HepG2 (cell line): ENCODE measurements around the gene YIPF3. TPM values are rescaled to one million over a fixed set of nuclear protein-coding genes. Genes with fewer than 3 reads are reported as not detected.

ENCODE experiments used
- ATAC-seq: fragments of 200-7000 bp; cut with Tn5 transposase; 3 replicates; pipeline ENCODE4 v1.9.1; 2020; ENCODE audit warnings: mild to moderate bottlenecking, moderate library complexity
- BruUV-seq: library from RNA; stranded (reverse); fragments of 400-500 nt; replicated peaks from 2 replicates; lab custom pipeline; 2021; lab: Mats Ljungman, UMichigan
- CTCF ChIA-PET: fragments of 300-600 bp; formaldehyde crosslinking; extraction: SDS; loops from one replicate; lab custom pipeline; 2021; ENCODE audit warnings: low total read pairs, inconsistent platforms, low intra/inter-chr PET ratio; lab: Yijun Ruan, JAX
- POLR2A ChIA-PET: fragments of 350-600 bp; sonication (Branson Sonifier 250); formaldehyde crosslinking; loops from one replicate; lab custom pipeline; 2020; ENCODE audit warnings: antibody characterized with exemption, inconsistent platforms; lab: Yijun Ruan, JAX
- DNase-seq: peaks from one replicate; pipeline ENCODE4 v3.0.0-alpha.2; 2015; ENCODE audit warnings: low spot score
- FAIRE-seq: peaks from 3 replicates; lab custom pipeline; 2011; peaks lifted over from hg19 to GRCh38; lab: Jason Lieb, UNC
- H2AFZ ChIP-seq: one replicate; pipeline ENCODE4 v1.6.1; 2011; ENCODE audit warnings: low read length, inconsistent platforms
- H3K27ac ChIP-seq: fragments of 300-600 bp; 3 replicates; pipeline ENCODE4 v1.8.0; 2011; ENCODE audit warnings: mixed run types, mild to moderate bottlenecking, mixed read lengths, low read length, inconsistent platforms; ENCODE audit not compliant: insufficient read depth; ENCODE audit errors: extremely low read length
- H3K27me3 ChIP-seq, 2 experiments: fragments of 200-600 bp in 1 of 2; 2 replicates in 1 of 2; 3 replicates in 1 of 2; pipeline versions ENCODE4 v1.6.0 to v1.8.0; 2011; ENCODE audit warnings: low read length in 2 of 2, mild to moderate bottlenecking in 2 of 2, moderate library complexity in 2 of 2, inconsistent platforms in 1 of 2; ENCODE audit not compliant: insufficient read depth in 2 of 2, control insufficient read depth in 1 of 2
- H3K36me3 ChIP-seq, 2 experiments: fragments of 200-600 bp in 1 of 2; replicated peaks in 1 of 2; 2 replicates in 1 of 2; 3 replicates in 1 of 2; pipeline versions ENCODE4 v1.5.1 to v1.8.0; 2011; ENCODE audit warnings: low read length in 2 of 2, inconsistent platforms in 1 of 2; ENCODE audit not compliant: insufficient read depth in 2 of 2, control insufficient read depth in 1 of 2
- H3K4me1 ChIP-seq: 2 replicates; pipeline ENCODE4 v1.5.1; 2012; ENCODE audit warnings: low read length, inconsistent platforms; ENCODE audit not compliant: insufficient read depth
- H3K4me2 ChIP-seq: 2 replicates; pipeline ENCODE4 v1.6.0; 2011; ENCODE audit warnings: low read depth, low read length, inconsistent platforms
- H3K4me3 ChIP-seq, 3 experiments: fragments of 200-600 bp in 1 of 3; sonication (generic), shearing (Covaris generic) in 1 of 3; replicated peaks in 1 of 3; 2 replicates each; pipeline ENCODE4 v1.5.1; 2011 to 2016; ENCODE audit warnings: low read length in 3 of 3, inconsistent platforms in 2 of 3, low read depth in 2 of 3, mild to moderate bottlenecking in 2 of 3, control low read depth in 1 of 3, mixed read lengths in 1 of 3; ENCODE audit not compliant: insufficient read depth in 1 of 3
- H3K79me2 ChIP-seq: one replicate; pipeline ENCODE4 v1.6.1; 2011; ENCODE audit warnings: low read length, inconsistent platforms; ENCODE audit not compliant: insufficient read depth
- H3K9ac ChIP-seq: 2 replicates; pipeline ENCODE4 v1.6.0; 2011; ENCODE audit warnings: mild to moderate bottlenecking, low read depth, low read length, inconsistent platforms; ENCODE audit not compliant: insufficient read depth
- H3K9me3 ChIP-seq: 2 replicates; pipeline ENCODE4 v1.5.1; 2012; ENCODE audit warnings: mild to moderate bottlenecking, low read length
- H4K20me1 ChIP-seq: 2 replicates; pipeline ENCODE4 v1.6.0; 2011; ENCODE audit warnings: inconsistent platforms, mild to moderate bottlenecking, low read length, moderate library complexity; ENCODE audit not compliant: insufficient read depth
- AGO1 ChIP-seq: fragments of 200-400 bp; formaldehyde crosslinking; IDR thresholded peaks from 2 replicates; pipeline ENCODE4 v1.6.1; 2017; ENCODE audit warnings: mild to moderate bottlenecking, low read depth, low read length, moderate library complexity; ENCODE audit not compliant: poor library complexity, severe bottlenecking
- AGO2 ChIP-seq: fragments of 200-400 bp; formaldehyde crosslinking; optimal IDR thresholded peaks from 2 replicates; pipeline ENCODE3; 2017; ENCODE audit warnings: mild to moderate bottlenecking, low read depth, low read length, moderate library complexity
- IRF2 ChIP-seq: IDR thresholded peaks from 2 replicates; pipeline ENCODE4 v1.6.1; 2018; ENCODE audit warnings: missing genetic modification reagents, missing compliant biosample characterization
- NCOA5 ChIP-seq: sonication (generic); formaldehyde crosslinking; IDR thresholded peaks from 2 replicates; pipeline ENCODE4 v1.4.0; 2020; ENCODE audit warnings: missing genetic modification reagents
- SIN3A ChIP-seq: IDR thresholded peaks from 2 replicates; pipeline ENCODE4 v1.6.1; 2011; ENCODE audit warnings: low read depth, mild to moderate bottlenecking, control low read depth, low read length, borderline replicate concordance
- ZNF280B ChIP-seq: sonication (generic); formaldehyde crosslinking; IDR thresholded peaks from 2 replicates; pipeline ENCODE4 v1.5.0; 2020; ENCODE audit warnings: missing genetic modification reagents, mild to moderate bottlenecking, borderline replicate concordance
- WGBS: methylation state at CpG from one replicate; pipeline ENCODE4 v1.1.6; 2017; ENCODE audit warnings: low lambda C conversion rate; 5-methylcytosine and 5-hydroxymethylcytosine counted together
- in situ Hi-C: cut with HindIII; loops from 2 replicates; pipeline ENCODE4 v1.10.0; 2017; ENCODE audit warnings: low pct_unique_long_range_greater_than_20kb; ENCODE audit not compliant: extremely low pct_ligation_motif_present
- intact Hi-C: fragments of 100-400 bp; cut with micrococcal nuclease; formaldehyde crosslinking; loops from one replicate; pipeline ENCODE4 v1.10.0; 2022; ENCODE audit not compliant: unreplicated experiment
- polyA plus RNA-seq, 8 experiments: library from polyadenylated mRNA; depleted of rRNA in 3 of 8; stranded (reverse) in 7 of 8; unstranded in 1 of 8; fragments of >200 nt; fragmentation: Illumina TruSeq in 4 of 8; extraction: Trizol in 4 of 8; gene quantifications; 2 replicates each; pipeline versions ENCODE4 v1.2.1 to v1.2.3, GENCODE V29; 2011 to 2016; ENCODE audit warnings: low read depth in 4 of 8, missing spikeins in 1 of 8, mixed read lengths in 1 of 8; ENCODE audit not compliant: insufficient read depth in 1 of 8
- total RNA-seq, 5 experiments: library from RNA; depleted of rRNA; stranded (reverse); fragments of >200 nt; fragmentation: Illumina TruSeq; extraction: Trizol; gene quantifications; 2 replicates each; pipeline ENCODE4 v1.2.3, GENCODE V29; 2016; ENCODE audit warnings: low read depth in 1 of 5
- TF ChIP-seq, protein P1 (sequence below): sonication (generic); formaldehyde crosslinking; IDR thresholded peaks from 2 replicates; pipeline ENCODE4 v1.4.0; 2020; ENCODE audit warnings: mild to moderate bottlenecking, missing genetic modification reagents

Gene YIPF3
- total and polyA plus RNA-seq, 2 of the 13 experiments (the other 11 are each of a cell fraction or from before 2014, with no cell fraction given): 107 to 206 TPM

- Histone ChIP-seq H3K4me3 (no peak overlapping the region), H3K36me3 (peaks cover 32 to 43% of the 10 kb centered on the region in 2 experiments), H3K9me3 (no peaks in the 10 kb centered on the region), H3K4me1 (peaks cover 43% of the 10 kb centered on the region), H4K20me1 (no peaks in the 10 kb centered on the region), H3K9ac (no peak overlapping the region), H3K27me3 (peaks cover 3 to 7% of the 10 kb centered on the region in 2 experiments; a peak in 4 of 5 replicates), H3K4me2 (no peak overlapping the region), H2AFZ (no peak overlapping the region), H3K27ac (no peak overlapping the region), H3K79me2 (no peaks in the 10 kb centered on the region)
- TF ChIP-seq NCOA5 (no peak), SIN3A (no peak), AGO1 (no peak), AGO2 (peak; percentile 71)
- TF ChIP-seq, protein P1, sequence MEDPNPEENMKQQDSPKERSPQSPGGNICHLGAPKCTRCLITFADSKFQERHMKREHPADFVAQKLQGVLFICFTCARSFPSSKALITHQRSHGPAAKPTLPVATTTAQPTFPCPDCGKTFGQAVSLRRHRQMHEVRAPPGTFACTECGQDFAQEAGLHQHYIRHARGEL (CRISPR knock-in tag): no peak
- no peak for DNase-seq
- no peak for ATAC-seq
- ChIA-PET POLR2A (interaction anchor here (0.5 to 2.7 kb wide), 6 partner anchors 9 to 136 kb away, joined by 3 to 18 read pairs (median 8); partner anchors contain the start of genes GTPBP2 and ZNF318), CTCF (interaction anchor here (1.1 to 3.0 kb wide), 2 partner anchors 9 to 50 kb away, joined by 3 to 39 read pairs; partner anchors contain the start of gene DLK2)
- no peak for FAIRE-seq
- 92% methylated on average over 19 of the region's 26 CpGs for WGBS
- intact Hi-C loops (loop anchor here (5.0 kb wide), 2 partner anchors 118 to 243 kb away; no protein-coding TSS in a partner anchor), in situ Hi-C loops (no loop called here)
- no TSS peak for BruUV-seq
Measured at GRCh38 chr6:43504756-43505593, 11.8 kb downstream of the YIPF3 start.

DNA sequence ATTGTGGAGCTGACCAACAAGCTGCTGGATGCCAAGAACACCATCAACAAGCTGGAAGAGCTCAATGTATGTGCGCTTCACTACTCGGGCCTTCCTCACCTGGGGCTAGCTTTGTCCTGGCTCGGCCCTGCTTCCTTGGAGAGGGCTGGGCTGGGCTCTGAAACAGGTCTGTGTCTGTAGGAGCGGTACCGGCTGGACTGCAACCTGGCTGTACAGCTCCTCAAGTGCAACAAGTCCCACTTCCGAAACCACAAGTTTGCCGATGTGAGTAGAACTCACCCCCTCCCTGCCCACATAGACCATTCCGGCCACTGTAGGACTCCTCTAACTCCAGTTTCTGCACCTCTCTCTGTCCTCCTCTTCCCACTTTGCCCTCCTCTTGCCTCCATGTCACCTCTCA lies 13.3 kb downstream of the YIPF3 start:
- peaks cover 46% of the 10 kb centered on the region for H3K4me1 ChIP-seq
- 95% methylated on average over 8 of the region's 8 CpGs for WGBS
- DNase-seq (no peak), FAIRE-seq (no peak), ATAC-seq (no peak)
- ChIA-PET POLR2A (no interaction called here), CTCF (no interaction called here)
- in situ Hi-C loops (no loop called here), intact Hi-C loops (no loop called here)
- no peak overlapping the region for H2AFZ ChIP-seq
- peaks cover 45 to 58% of the 10 kb centered on the region in 2 experiments for H3K36me3 ChIP-seq
- H3K79me2 ChIP-seq: no peaks in the 10 kb centered on the region
- 0 out of 2 replicates have a peak, but pooled peaks have one; percentile 1 for TF ChIP-seq ZNF280B (CRISPR knock-in tag)
- no peak for TF ChIP-seq IRF2
- BruUV-seq: no TSS peak
- no peaks in the 10 kb centered on the region for H3K9me3 ChIP-seq
- no peak overlapping the region for H3K27ac ChIP-seq
- H3K4me3 ChIP-seq: no peak overlapping the region
- no peaks in the 10 kb centered on the region for H4K20me1 ChIP-seq
- no peaks in the 10 kb centered on the region; a peak in 1 of 5 replicates for H3K27me3 ChIP-seq
- no peak overlapping the region for H3K9ac ChIP-seq
- no peak overlapping the region for H3K4me2 ChIP-seq
